22Rv1 (cell line): ENCODE results near the gene SLFN5.
A peak's percentile ranks its signal among the peaks of the same experiment; 100 is the strongest.
"Not testable (repeated sequence)": the region's sequence is repeated elsewhere in the genome, so short reads cannot be mapped to it uniquely, and the experiment has no call there.

Experiments used
- H3K27ac ChIP-seq: fragments of 450-650 bp; 2 replicates; pipeline ENCODE4 v1.5.1; 2017
- CTCF ChIP-seq: fragments of 450-650 bp; IDR thresholded peaks from 2 replicates; pipeline ENCODE4 v1.5.1; 2017; ENCODE audit warnings: mild to moderate bottlenecking
- ZFX ChIP-seq: fragments of 450-650 bp; IDR thresholded peaks from 2 replicates; pipeline ENCODE4 v1.6.1; 2017; ENCODE audit warnings: antibody characterized with exemption, borderline replicate concordance

Gene SLFN5

GRCh38 chr17:35242805-35243560 lies at the start of gene SLFN5:
TSS of gene SLFN5 (plus strand) at chr17:35243072. CDS start at chr17:35258691, 15,619 bp downstream.
- H3K27ac ChIP-seq = peak within 1 kb of the TSS; percentile 72

GRCh38 chr17:35194001-35194400 lies 48.9 kb upstream of the SLFN5 start, which contains the start of gene SLC35G3:
TSS of gene SLC35G3 (minus strand) at chr17:35194393. CDS start at chr17:35194307, 86 bp downstream.
- not testable (repeated sequence) for H3K27ac ChIP-seq

More at GRCh38 chr17:35242805-35243560, at the start of gene SLFN5:
- TF ChIP-seq ZFX (no peak), CTCF (no peak)

GRCh38 chr17:35195062-35195461 lies 47.8 kb upstream of the SLFN5 start:
- H3K27ac ChIP-seq = not testable (repeated sequence)

- not testable (repeated sequence) for H3K27ac ChIP-seq
Measured at GRCh38 chr17:35202582-35202981, 40.3 kb upstream of the SLFN5 start.

- TF ChIP-seq CTCF (no peak), ZFX (no peak)
- no peak overlapping the region for H3K27ac ChIP-seq
Measured at GRCh38 chr17:35210741-35211140, 32.1 kb upstream of the SLFN5 start.

GRCh38 chr17:35212668-35213067 lies 30.2 kb upstream of the SLFN5 start:
- no peak overlapping the region for H3K27ac ChIP-seq
- TF ChIP-seq CTCF = no peak
- no peak for TF ChIP-seq ZFX

GRCh38 chr17:35213412-35213940 lies 29.4 kb upstream of the SLFN5 start:
- TF ChIP-seq ZFX = no peak
- TF ChIP-seq CTCF = no peak
- no peak overlapping the region for H3K27ac ChIP-seq

- TF ChIP-seq ZFX (no peak), CTCF (no peak)
Measured at GRCh38 chr17:35214192-35214591, 28.7 kb upstream of the SLFN5 start.

GRCh38 chr17:35214631-35215273 lies 28.1 kb upstream of the SLFN5 start:
- TF ChIP-seq CTCF (no peak), ZFX (no peak)
- no peak overlapping the region for H3K27ac ChIP-seq

More at GRCh38 chr17:35214192-35214591, 28.7 kb upstream of the SLFN5 start:
- H3K27ac ChIP-seq = no peak overlapping the region
